Measurements from ENCODE around the gene TUT7.

TUT7 gene

GRCh38 chr9:86259557-86259956, 94.7 kb downstream of the TUT7 start, which contains the start of gene C9orf153:
C9orf153 (minus strand) TSS chr9:86259657; CDS start chr9:86229603, 30,054 bp downstream.
- no peak for DNase-seq (ENCODE audit: low read depth)

DNA sequence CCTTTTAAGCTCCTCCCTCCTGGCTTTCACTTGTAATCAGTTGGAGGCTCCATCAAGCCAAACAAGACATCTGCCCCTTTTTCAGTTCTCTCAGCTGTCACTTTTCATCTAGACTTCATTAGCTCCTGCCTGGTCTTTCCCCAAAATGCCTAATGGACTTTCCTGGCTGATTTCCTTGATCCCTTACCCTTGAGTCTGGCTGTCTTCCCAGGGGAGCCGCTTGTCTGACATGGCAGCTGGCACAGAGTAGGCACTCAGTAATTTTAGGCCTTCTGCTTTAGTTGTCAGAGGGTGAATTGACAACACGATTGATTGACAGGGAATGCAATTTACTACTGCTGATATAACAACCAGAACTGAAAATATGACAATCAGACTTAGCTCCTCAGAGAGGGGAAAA, 96.8 kb downstream of the TUT7 start:
- no peak for DNase-seq (ENCODE audit: low read depth)

DNA sequence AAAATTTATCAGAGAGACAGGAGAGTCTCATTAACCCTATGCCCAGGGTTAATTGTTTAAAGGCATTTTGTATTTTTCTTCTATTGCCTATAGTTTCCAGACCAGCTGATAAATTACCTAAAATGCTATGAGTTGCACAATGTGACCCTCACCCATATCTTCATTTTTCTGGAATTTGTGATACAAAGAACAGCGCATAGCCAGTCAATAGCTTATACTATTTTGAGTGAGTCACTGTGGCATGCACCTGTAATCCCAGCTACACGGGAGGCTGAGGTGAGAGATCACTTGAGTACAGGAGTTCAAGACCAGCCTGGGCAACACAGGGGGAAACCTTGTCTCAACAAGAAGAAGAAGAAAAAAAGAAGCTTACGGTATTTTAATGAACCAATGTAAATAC, 97.6 kb downstream of the TUT7 start:
- no peak for DNase-seq (ENCODE audit: low read depth)

GRCh38 chr9:86253577-86253976, 100.6 kb downstream of the TUT7 start:
- no peak for DNase-seq (ENCODE audit: low read depth)

DNA sequence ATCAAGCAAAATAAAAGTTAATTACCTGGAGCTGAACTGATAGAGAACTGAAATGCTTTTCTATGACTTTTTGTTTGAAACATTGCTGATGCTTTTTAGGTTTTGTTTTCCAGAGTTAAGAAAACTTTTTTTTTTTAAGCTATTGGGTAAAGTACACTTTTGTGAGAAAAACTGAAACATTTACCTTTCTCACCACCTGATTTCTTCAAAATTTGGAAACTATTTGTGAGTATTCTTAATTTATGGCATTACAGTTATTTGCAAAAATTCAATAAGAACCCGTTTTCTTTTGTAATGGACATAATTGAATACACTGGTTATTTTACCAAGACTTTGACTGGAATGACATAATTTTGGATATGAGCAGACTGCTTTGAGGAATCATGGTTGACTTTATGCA, 101.3 kb downstream of the TUT7 start:
- no peak for DNase-seq (ENCODE audit: low read depth)

GRCh38 chr9:86250123-86250522, 104.1 kb downstream of the TUT7 start:
- no peak for DNase-seq (ENCODE audit: low read depth)

DNA sequence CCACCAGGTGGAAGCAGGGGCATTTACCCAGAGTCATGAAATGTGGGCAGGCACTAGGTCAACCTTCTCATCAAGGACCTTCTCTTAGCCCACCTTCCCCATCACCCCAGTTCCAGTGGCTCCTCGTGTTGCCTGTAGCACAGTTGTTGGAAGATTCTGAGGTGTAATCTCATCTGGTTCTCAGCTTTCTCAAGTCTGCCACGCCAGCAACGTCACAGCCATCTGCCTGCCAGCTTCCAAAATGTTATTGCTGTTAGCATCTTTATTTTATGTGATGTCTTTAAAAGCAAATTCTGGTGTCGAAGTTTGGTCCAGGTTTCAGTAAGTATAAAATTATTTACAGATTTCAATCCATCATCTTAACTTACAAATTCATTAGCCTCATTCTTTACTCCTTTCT, 105.5 kb downstream of the TUT7 start:
- DNase-seq (ENCODE audit: low read depth) = no peak

DNA sequence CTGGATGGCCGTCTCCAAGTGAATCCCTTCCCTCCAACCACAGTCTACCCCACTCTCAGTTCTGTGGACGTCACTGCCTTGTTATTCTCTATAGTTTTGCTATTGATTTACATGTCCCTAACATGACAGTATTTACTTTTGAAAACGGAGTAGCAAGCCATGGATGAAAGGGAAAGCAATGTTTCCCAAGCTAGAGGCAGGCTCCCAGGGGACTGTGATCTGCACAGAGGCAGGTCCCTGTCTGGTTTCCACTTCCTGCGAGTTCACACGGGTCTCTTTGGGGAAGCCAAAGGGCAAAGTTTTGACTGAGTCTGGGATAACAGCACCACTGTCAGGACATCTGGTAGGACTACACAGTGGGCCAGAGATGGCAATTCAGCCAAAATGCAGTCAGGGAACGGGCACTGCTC, 107.5 kb downstream of the TUT7 start:
- DNase-seq (ENCODE audit: low read depth) = no peak

GRCh38 chr9:86242071-86242470, 112.1 kb downstream of the TUT7 start:
- no peak for DNase-seq (ENCODE audit: low read depth)

GRCh38 chr9:86241216-86241615, 113.0 kb downstream of the TUT7 start:
- DNase-seq (ENCODE audit: low read depth) = no peak

GRCh38 chr9:86238861-86239770, 115.1 kb downstream of the TUT7 start:
- DNase-seq (ENCODE audit: low read depth) = no peak
